PC-9 (cell line): ENCODE measurements around the gene FAM25G.

Experiments used
- EZH2 ChIP-seq: fragments of 200-600 bp; sonication (generic); IDR thresholded peaks from 2 replicates; pipeline ENCODE4 v1.8.0; 2017; ENCODE audit warnings: antibody characterized with exemption, low read depth
- TF ChIP-seq, protein P1 (sequence below): fragments of 200-600 bp; sonication (generic); conservative IDR thresholded peaks from 2 replicates; pipeline ENCODE4 v1.6.1; 2017; ENCODE audit warnings: mixed run types, antibody characterized with exemption, mild to moderate bottlenecking, moderate library complexity

DNA sequence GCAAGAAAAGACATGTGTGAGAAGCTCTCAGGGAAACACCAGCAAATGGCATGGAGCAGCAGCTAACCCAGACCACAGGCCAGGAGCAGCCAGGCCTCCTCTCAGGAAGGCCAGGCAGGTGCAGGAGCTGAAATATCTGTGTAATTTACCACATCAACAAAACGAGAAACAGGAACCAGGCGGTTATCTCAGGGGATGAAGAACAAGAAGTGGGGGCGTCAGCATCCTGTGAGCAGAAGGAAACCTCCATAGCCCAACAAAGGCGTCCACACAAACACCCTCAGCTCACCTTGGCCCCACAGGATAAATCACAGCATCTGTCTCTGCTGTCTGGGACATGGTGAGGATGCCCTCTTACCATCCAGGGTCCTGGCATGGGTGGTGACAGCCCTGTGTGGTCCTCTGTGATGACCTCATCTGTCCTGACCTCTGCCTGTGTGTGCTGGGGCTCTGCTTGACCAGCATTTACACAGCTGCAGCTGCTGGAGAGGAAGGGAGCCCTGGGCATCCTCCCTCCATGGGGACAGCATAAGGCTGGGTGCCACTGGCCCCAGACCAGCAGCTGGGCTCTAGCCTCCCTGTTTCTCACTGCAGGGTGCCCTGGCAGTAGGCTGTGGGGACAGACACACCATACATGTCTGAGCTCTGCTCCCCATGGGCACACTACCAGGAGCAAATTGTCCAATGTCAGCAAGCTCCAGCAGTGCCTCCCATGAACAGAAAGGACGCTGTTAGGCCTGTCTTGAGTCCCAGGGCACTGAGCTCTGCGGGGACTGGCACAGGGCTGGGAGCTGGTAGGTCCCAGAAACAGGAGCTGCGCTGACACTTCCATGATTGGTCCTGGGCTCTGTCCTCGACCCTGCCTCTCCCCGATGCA is 42.2 kb downstream of the FAM25G start:
- TF ChIP-seq EZH2 = no peak
- TF ChIP-seq, protein P1, sequence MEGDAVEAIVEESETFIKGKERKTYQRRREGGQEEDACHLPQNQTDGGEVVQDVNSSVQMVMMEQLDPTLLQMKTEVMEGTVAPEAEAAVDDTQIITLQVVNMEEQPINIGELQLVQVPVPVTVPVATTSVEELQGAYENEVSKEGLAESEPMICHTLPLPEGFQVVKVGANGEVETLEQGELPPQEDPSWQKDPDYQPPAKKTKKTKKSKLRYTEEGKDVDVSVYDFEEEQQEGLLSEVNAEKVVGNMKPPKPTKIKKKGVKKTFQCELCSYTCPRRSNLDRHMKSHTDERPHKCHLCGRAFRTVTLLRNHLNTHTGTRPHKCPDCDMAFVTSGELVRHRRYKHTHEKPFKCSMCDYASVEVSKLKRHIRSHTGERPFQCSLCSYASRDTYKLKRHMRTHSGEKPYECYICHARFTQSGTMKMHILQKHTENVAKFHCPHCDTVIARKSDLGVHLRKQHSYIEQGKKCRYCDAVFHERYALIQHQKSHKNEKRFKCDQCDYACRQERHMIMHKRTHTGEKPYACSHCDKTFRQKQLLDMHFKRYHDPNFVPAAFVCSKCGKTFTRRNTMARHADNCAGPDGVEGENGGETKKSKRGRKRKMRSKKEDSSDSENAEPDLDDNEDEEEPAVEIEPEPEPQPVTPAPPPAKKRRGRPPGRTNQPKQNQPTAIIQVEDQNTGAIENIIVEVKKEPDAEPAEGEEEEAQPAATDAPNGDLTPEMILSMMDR = no peak
